ENCODE results near the gene TRIM15.

The TRIM15 gene

GRCh38 chr6:30155520-30156261, 7.7 kb upstream of the TRIM15 start:
- no peak overlapping the region for H3K4me3 ChIP-seq (ENCODE audit: low read depth, low read length)

GRCh38 chr6:30156262-30156599, 7.1 kb upstream of the TRIM15 start:
- Histone ChIP-seq H3K36me3 (ENCODE audit: control insufficient read depth, insufficient read depth, low read length) (no peaks in the 10 kb centered on the region), H3K27ac (ENCODE audit: low read depth, low read length) (no peak overlapping the region)

More at GRCh38 chr6:30155520-30156261, 7.7 kb upstream of the TRIM15 start:
- H3K27ac ChIP-seq (ENCODE audit: low read depth, low read length), result no peak overlapping the region
- H3K36me3 ChIP-seq (ENCODE audit: control insufficient read depth, insufficient read depth, low read length), result no peaks in the 10 kb centered on the region
- no peaks in the 10 kb centered on the region for H3K9me3 ChIP-seq (ENCODE audit: control insufficient read depth, insufficient read depth, low read length)
- H3K4me1 ChIP-seq (ENCODE audit: control insufficient read depth, insufficient read depth, low read length), result no peaks in the 10 kb centered on the region
- H3K27me3 ChIP-seq (ENCODE audit: control insufficient read depth, insufficient read depth, low read length), result peaks cover 9% of the 10 kb centered on the region; the same call in 1 of the 2 replicates
- H3K9ac ChIP-seq (ENCODE audit: low read depth, low read length), result no peak overlapping the region

DNA sequence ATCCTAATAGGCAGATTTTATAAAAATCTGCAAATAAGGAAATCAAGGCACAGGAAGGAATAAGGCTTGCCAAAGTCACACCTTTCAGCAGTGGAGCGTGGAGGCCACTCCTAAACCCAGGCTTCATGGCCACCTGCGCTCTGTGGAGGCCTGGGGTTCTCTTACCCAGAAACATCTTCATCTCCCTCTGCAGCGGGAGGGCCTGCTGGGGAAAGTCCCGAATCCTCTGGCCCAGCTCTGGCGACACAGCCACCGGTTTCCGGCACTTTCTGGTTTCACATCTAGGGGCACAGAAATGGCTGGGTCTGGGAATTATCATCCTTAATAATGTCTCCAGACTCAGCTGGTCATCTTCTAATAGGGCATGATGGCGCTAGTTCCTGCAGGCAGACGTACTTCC, 6.6 kb upstream of the TRIM15 start:
- no peak overlapping the region for H3K4me3 ChIP-seq (ENCODE audit: low read depth, low read length)
- no peak overlapping the region for H3K9ac ChIP-seq (ENCODE audit: low read depth, low read length)
- no peaks in the 10 kb centered on the region for H3K9me3 ChIP-seq (ENCODE audit: control insufficient read depth, insufficient read depth, low read length)
- H3K27me3 ChIP-seq (ENCODE audit: control insufficient read depth, insufficient read depth, low read length), result peaks cover 5% of the 10 kb centered on the region; the same call in 1 of the 2 replicates
- H3K27ac ChIP-seq (ENCODE audit: low read depth, low read length), result no peak overlapping the region
- no peaks in the 10 kb centered on the region for H3K4me1 ChIP-seq (ENCODE audit: control insufficient read depth, insufficient read depth, low read length)
- H3K36me3 ChIP-seq (ENCODE audit: control insufficient read depth, insufficient read depth, low read length), result no peaks in the 10 kb centered on the region

More at GRCh38 chr6:30156262-30156599, 7.1 kb upstream of the TRIM15 start:
- no peaks in the 10 kb centered on the region for H3K4me1 ChIP-seq (ENCODE audit: control insufficient read depth, insufficient read depth, low read length)
- H3K4me3 ChIP-seq (ENCODE audit: low read depth, low read length), result no peak overlapping the region
- H3K9me3 ChIP-seq (ENCODE audit: control insufficient read depth, insufficient read depth, low read length), result no peaks in the 10 kb centered on the region
- H3K27me3 ChIP-seq (ENCODE audit: control insufficient read depth, insufficient read depth, low read length), result peaks cover 5% of the 10 kb centered on the region; the same call in 1 of the 2 replicates
- H3K9ac ChIP-seq (ENCODE audit: low read depth, low read length), result no peak overlapping the region

DNA sequence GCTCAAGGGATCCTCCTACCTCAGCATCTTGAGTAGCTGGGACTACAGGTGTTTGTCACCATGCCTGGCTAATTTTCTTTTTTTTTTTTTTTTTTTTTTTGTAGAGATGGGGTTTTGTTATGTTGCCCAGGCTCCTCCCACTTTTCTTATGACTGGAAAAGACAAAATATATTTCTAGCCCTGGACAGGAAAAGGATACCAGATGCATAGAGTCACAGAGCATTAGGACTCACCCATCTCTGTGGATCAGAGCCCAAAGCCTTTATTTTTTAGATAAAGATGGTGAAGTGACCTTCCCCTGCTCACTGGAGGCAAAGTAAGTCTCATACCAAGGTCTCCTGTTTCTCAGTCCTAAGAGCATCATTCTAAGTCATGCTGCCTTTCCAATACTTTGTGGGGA, 5.8 kb upstream of the TRIM15 start:
- Histone ChIP-seq H3K4me3 (ENCODE audit: low read depth, low read length) (no peak overlapping the region), H3K9ac (ENCODE audit: low read depth, low read length) (no peak overlapping the region), H3K27ac (ENCODE audit: low read depth, low read length) (no peak overlapping the region), H3K9me3 (ENCODE audit: control insufficient read depth, insufficient read depth, low read length) (no peaks in the 10 kb centered on the region), H3K36me3 (ENCODE audit: control insufficient read depth, insufficient read depth, low read length) (no peaks in the 10 kb centered on the region), H3K27me3 (ENCODE audit: control insufficient read depth, insufficient read depth, low read length) (peaks cover 5% of the 10 kb centered on the region; the same call in 1 of the 2 replicates), H3K4me1 (ENCODE audit: control insufficient read depth, insufficient read depth, low read length) (no peaks in the 10 kb centered on the region)

- no peaks in the 10 kb centered on the region for H3K36me3 ChIP-seq (ENCODE audit: control insufficient read depth, insufficient read depth, low read length)
- H3K27me3 ChIP-seq (ENCODE audit: control insufficient read depth, insufficient read depth, low read length), result peaks cover 5% of the 10 kb centered on the region; the same call in 1 of the 2 replicates
- H3K9me3 ChIP-seq (ENCODE audit: control insufficient read depth, insufficient read depth, low read length), result no peaks in the 10 kb centered on the region
- no peak overlapping the region for H3K4me3 ChIP-seq (ENCODE audit: low read depth, low read length)
- H3K9ac ChIP-seq (ENCODE audit: low read depth, low read length), result no peak overlapping the region
- H3K4me1 ChIP-seq (ENCODE audit: control insufficient read depth, insufficient read depth, low read length), result no peaks in the 10 kb centered on the region
- no peak overlapping the region for H3K27ac ChIP-seq (ENCODE audit: low read depth, low read length)
Measured at GRCh38 chr6:30157999-30158398, 5.3 kb upstream of the TRIM15 start.

DNA sequence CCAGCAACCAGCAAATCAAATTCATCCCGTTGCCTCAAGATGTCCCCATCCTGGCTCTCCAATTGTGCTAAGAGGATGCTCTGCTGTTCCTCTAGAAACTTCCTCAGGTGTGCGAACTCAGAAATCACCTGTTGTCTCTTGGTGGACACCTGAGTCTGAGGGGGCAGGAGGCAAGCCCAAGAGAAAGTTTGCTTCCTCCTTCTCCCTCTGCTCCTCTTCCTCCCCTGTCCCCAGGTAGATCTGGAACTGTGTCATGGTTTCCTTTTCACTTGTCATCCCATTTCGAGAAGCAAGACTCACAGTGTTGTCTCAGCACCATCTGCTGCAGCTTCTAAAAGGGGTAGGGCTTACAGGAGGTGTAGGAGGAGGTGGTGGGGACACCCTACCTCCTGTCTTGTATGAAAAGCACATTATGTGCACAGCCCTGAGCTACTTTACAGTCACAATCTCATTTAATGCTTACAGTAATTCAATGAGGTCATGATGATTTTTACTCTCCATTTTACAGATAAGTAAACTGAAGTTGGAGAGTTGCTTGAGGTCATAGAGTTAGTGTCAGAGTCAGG, 4.8 kb upstream of the TRIM15 start:
- no peaks in the 10 kb centered on the region for H3K4me1 ChIP-seq (ENCODE audit: control insufficient read depth, insufficient read depth, low read length)
- H3K36me3 ChIP-seq (ENCODE audit: control insufficient read depth, insufficient read depth, low read length), result no peaks in the 10 kb centered on the region
- H3K9ac ChIP-seq (ENCODE audit: low read depth, low read length), result no peak overlapping the region
- H3K4me3 ChIP-seq (ENCODE audit: low read depth, low read length), result no peak overlapping the region
- no peak overlapping the region for H3K27ac ChIP-seq (ENCODE audit: low read depth, low read length)
- no peaks in the 10 kb centered on the region for H3K9me3 ChIP-seq (ENCODE audit: control insufficient read depth, insufficient read depth, low read length)
- peaks cover 5% of the 10 kb centered on the region; the same call in 1 of the 2 replicates for H3K27me3 ChIP-seq (ENCODE audit: control insufficient read depth, insufficient read depth, low read length)

- Histone ChIP-seq H3K4me1 (ENCODE audit: control insufficient read depth, insufficient read depth, low read length) (no peaks in the 10 kb centered on the region), H3K36me3 (ENCODE audit: control insufficient read depth, insufficient read depth, low read length) (no peaks in the 10 kb centered on the region), H3K27ac (ENCODE audit: low read depth, low read length) (no peak overlapping the region), H3K9me3 (ENCODE audit: control insufficient read depth, insufficient read depth, low read length) (no peaks in the 10 kb centered on the region), H3K27me3 (ENCODE audit: control insufficient read depth, insufficient read depth, low read length) (peaks cover 5% of the 10 kb centered on the region; the same call in 1 of the 2 replicates), H3K9ac (ENCODE audit: low read depth, low read length) (no peak overlapping the region), H3K4me3 (ENCODE audit: low read depth, low read length) (no peak overlapping the region)
Measured at GRCh38 chr6:30160008-30160784, 3.1 kb upstream of the TRIM15 start.

DNA sequence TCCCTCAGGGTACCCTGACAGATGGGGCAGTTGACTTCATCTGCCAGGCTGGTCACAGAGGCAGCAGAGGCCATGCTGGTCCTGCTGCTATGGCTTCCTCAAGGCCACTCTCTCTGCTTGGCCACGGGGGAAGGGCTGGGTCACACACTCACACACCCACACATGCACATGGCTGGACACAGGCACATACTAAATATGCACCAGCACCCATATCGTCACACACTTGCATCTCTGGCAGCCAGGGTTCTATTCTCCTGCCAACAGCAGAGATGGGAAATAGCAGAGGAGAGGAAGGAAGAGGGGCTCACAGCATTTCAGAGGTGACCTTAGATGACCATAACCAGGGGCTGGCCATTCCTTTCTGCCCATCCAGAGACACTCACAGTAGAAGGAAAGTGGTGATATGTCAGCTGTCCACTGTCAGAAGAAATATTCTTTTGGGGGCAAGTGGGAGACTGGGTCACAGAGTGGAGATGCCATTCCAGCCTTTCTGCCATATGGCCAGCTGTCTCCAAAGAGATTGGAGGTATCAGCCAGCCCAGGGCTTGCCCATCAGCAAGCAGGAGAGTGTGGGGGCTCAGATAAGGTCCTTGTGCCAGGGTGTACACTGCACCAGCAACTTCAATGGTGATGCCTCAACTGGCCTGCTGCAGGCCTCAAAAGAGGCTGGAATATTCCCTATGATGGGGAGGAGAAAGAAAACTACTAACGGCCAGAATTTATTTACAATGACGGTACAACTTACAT, 2.4 kb upstream of the TRIM15 start, which contains the start of gene TRIM10:
Gene TRIM10, minus strand, starts transcription at position 427 of the 747 bp plus-strand sequence. Its CDS starts 353 bp downstream, at position 74.
- Histone ChIP-seq H3K4me1 (ENCODE audit: control insufficient read depth, insufficient read depth, low read length) (no peaks in the 10 kb centered on the region), H3K4me3 (ENCODE audit: low read depth, low read length) (no peak within 1 kb of the TSS), H3K36me3 (ENCODE audit: control insufficient read depth, insufficient read depth, low read length) (no peaks in the 10 kb centered on the region), H3K27me3 (ENCODE audit: control insufficient read depth, insufficient read depth, low read length) (peaks cover 5% of the 10 kb centered on the region; the same call in 1 of the 2 replicates), H3K9ac (ENCODE audit: low read depth, low read length) (no peak within 1 kb of the TSS), H3K27ac (ENCODE audit: low read depth, low read length) (no peak within 1 kb of the TSS), H3K9me3 (ENCODE audit: control insufficient read depth, insufficient read depth, low read length) (no peaks in the 10 kb centered on the region)

GRCh38 chr6:30162265-30163089, 869 bp upstream of the TRIM15 start:
- no peaks in the 10 kb centered on the region for H3K9me3 ChIP-seq (ENCODE audit: control insufficient read depth, insufficient read depth, low read length)
- no peak overlapping the region for H3K9ac ChIP-seq (ENCODE audit: low read depth, low read length)
- H3K27me3 ChIP-seq (ENCODE audit: control insufficient read depth, insufficient read depth, low read length), result peaks cover 6% of the 10 kb centered on the region; the same call in 1 of the 2 replicates
- H3K36me3 ChIP-seq (ENCODE audit: control insufficient read depth, insufficient read depth, low read length), result no peaks in the 10 kb centered on the region
- H3K27ac ChIP-seq (ENCODE audit: low read depth, low read length), result no peak overlapping the region
- H3K4me3 ChIP-seq (ENCODE audit: low read depth, low read length), result no peak overlapping the region
- H3K4me1 ChIP-seq (ENCODE audit: control insufficient read depth, insufficient read depth, low read length), result no peaks in the 10 kb centered on the region

All from HUES48 (cell line).